Measurements from ENCODE around the gene SMCP. TPM values are rescaled to one million over a fixed set of nuclear protein-coding genes. Genes with fewer than 3 reads are reported as not detected.

SMCP gene
- polyA plus RNA-seq, 1 donor from 2014 or later = not detected

- TF ChIP-seq TAF1 (IDR thresholded peaks at IDR 0.05; ENCODE audit: low read depth) (no peak), RAD21 (conservative IDR thresholded peaks at IDR 0.05) (no peak), REST (IDR thresholded peaks at IDR 0.05; ENCODE audit: borderline replicate concordance) (no peak), CTCF (IDR thresholded peaks at IDR 0.05; ENCODE audit: poor library complexity, severe bottlenecking) (no peak), EZH2 (IDR thresholded peaks at IDR 0.05; ENCODE audit: borderline replicate concordance, insufficient read depth, low read length, poor library complexity, severe bottlenecking) (no peak)
- Histone ChIP-seq H3K27ac (ENCODE audit: low read length) (no peak overlapping the region), H3K4me3 (ENCODE audit: low read length) (no peak overlapping the region), H3K9me3 (ENCODE audit: low read length) (no peaks in the 10 kb centered on the region), H4K20me1 (ENCODE audit: insufficient read depth) (no peaks in the 10 kb centered on the region), H2AFZ (ENCODE audit: low read depth, low read length) (no peak overlapping the region), H3F3A (ENCODE audit: insufficient read depth, low read length, poor library complexity, severe bottlenecking) (no peaks in the 10 kb centered on the region), H3K36me3 (ENCODE audit: insufficient read depth, low read length) (no peaks in the 10 kb centered on the region), H3K79me2 (replicated peaks; ENCODE audit: insufficient read depth, low read length) (no peaks in the 10 kb centered on the region), H3K9me2 (ENCODE audit: insufficient read depth, low read length) (no peaks in the 10 kb centered on the region), H3K27me3 (ENCODE audit: insufficient read depth, low read depth, low read length) (no peaks in the 10 kb centered on the region), H3K4me2 (ENCODE audit: low read length) (no peak overlapping the region), H3K9ac (ENCODE audit: low read length) (no peak overlapping the region)
Observed at GRCh38 chr1:152904688-152905440, 26.7 kb downstream of the SMCP start.

GRCh38 chr1:152906023-152906565, 28.0 kb downstream of the SMCP start:
- no peak overlapping the region for H3K4me2 ChIP-seq (ENCODE audit: low read length)
- no peaks in the 10 kb centered on the region for H4K20me1 ChIP-seq (ENCODE audit: insufficient read depth)
- H3K79me2 ChIP-seq (replicated peaks; ENCODE audit: insufficient read depth, low read length) = no peaks in the 10 kb centered on the region
- no peaks in the 10 kb centered on the region for H3K9me2 ChIP-seq (ENCODE audit: insufficient read depth, low read length)
- H3K4me3 ChIP-seq (ENCODE audit: low read length) = no peak overlapping the region
- H3K36me3 ChIP-seq (ENCODE audit: insufficient read depth, low read length) = no peaks in the 10 kb centered on the region
- H3K27me3 ChIP-seq (ENCODE audit: insufficient read depth, low read depth, low read length) = no peaks in the 10 kb centered on the region
- H3K9ac ChIP-seq (ENCODE audit: low read length) = no peak overlapping the region
- no peaks in the 10 kb centered on the region for H3F3A ChIP-seq (ENCODE audit: insufficient read depth, low read length, poor library complexity, severe bottlenecking)
- TF ChIP-seq TAF1 (IDR thresholded peaks at IDR 0.05; ENCODE audit: low read depth) = no peak
- TF ChIP-seq EP300 (conservative IDR thresholded peaks at IDR 0.05; ENCODE audit: poor library complexity, severe bottlenecking) = no peak
- TF ChIP-seq CTCF (IDR thresholded peaks at IDR 0.05; ENCODE audit: poor library complexity, severe bottlenecking) = no peak
- no peak for TF ChIP-seq SMC3 (conservative IDR thresholded peaks at IDR 0.05; ENCODE audit: poor library complexity)
- no peak for TF ChIP-seq POLR2AphosphoS5 (IDR thresholded peaks at IDR 0.05)
- TF ChIP-seq MXI1 (conservative IDR thresholded peaks at IDR 0.05; ENCODE audit: poor library complexity, severe bottlenecking) = no peak
- TF ChIP-seq RAD21 (conservative IDR thresholded peaks at IDR 0.05) = no peak
- TF ChIP-seq REST (IDR thresholded peaks at IDR 0.05; ENCODE audit: borderline replicate concordance) = no peak
- TF ChIP-seq EZH2 (IDR thresholded peaks at IDR 0.05; ENCODE audit: borderline replicate concordance, insufficient read depth, low read length, poor library complexity, severe bottlenecking) = no peak
- no peak overlapping the region for H3K27ac ChIP-seq (ENCODE audit: low read length)
- H2AFZ ChIP-seq (ENCODE audit: low read depth, low read length) = no peak overlapping the region
- H3K9me3 ChIP-seq (ENCODE audit: low read length) = no peaks in the 10 kb centered on the region
